A549 treated with AZD9567 at 1 μM for 4 hours (cell line): ENCODE data around the gene SERP1. TPM values are rescaled to one million over a fixed set of nuclear protein-coding genes. Genes with fewer than 3 reads are reported as not detected.

Source experiments
- total RNA-seq: library from RNA; stranded (reverse); fragments of 200-300 nt; extraction: Qiagen RNA extraction; gene quantifications from 5 replicates; pipeline ENCODE4 v1.2.3, GENCODE V29; 2022; ENCODE audit not compliant: insufficient read depth

Gene SERP1
- 48.7 to 98.6 TPM (median 95.6 TPM) in 5 replicates for total RNA-seq

GRCh38 chr3:150546226-150547044 lies at the start of gene SERP1, which contains the start of gene EIF2A:
SERP1 (minus strand) TSS chr3:150546496; CDS start chr3:150546135, 361 bp downstream.
EIF2A (plus strand) TSS chr3:150546787; CDS start chr3:150546803, 16 bp downstream.

Other genes starting within 250 kb of the SERP1 start
- 14.0 to 23.3 TPM (median 16.3 TPM) in 5 replicates for gene TSC22D2, start 138.2 kb downstream of the SERP1 start, total RNA-seq
- gene EIF2A, start 291 bp upstream of the SERP1 start, total RNA-seq: 60.2 to 86.6 TPM (median 66.9 TPM) in 5 replicates
- gene SELENOT, start 56.8 kb upstream of the SERP1 start, total RNA-seq: 107 to 141 TPM (median 110 TPM) in 5 replicates
- gene ERICH6, start 157.4 kb upstream of the SERP1 start, total RNA-seq: 0.07 to 0.13 TPM in 2 of 5 replicates, not detected in the others
- gene SIAH2, start 216.7 kb upstream of the SERP1 start, total RNA-seq: 17.2 to 23.8 TPM (median 17.6 TPM) in 5 replicates